Suppressor macrophage treated with lipopolysaccharide for 4 hours (primary cell): ENCODE results near the gene PLAC1.

Experiments
- DNase-seq: peaks from one replicate; pipeline ENCODE4 v3.0.0-alpha.2; 2020

PLAC1 gene

DNA sequence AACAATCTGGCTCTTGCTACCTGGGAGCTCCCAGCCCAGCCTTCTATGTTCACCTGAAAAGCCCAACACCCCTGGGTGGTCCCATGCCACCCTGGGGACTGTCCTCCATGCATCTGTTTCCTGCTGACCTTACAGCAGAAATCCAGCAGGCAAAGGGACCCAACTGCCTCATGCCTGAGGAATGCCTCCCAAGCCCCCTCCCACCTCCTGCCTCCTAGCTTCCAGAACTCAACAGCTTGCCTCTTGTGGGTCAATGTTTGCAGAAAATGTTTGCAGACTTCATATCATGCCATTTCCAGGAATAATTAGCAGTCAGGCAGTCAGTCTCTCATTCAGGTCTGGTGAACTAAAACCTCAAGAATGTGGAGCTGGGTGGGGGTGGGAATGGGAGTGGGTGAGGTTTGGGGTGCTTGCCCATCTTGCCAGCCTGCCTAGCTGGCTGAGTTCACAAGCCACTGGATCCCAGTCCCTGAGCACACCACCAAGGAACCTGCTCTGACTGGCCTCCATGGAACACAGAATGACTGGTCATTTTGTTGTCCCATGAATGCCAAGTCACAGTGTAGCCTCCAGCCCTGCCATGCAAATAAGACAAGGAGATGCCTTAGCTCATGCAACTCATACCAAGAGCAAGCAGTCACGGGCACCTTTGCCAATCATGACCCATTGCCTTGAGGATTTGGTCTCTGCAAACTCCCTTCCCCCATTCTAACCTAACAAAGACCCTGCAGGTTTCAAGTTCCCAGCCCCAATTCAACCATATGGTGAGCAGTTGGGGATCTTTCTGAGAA, 12.1 kb upstream of the PLAC1 start:
- no peak for DNase-seq

DNA sequence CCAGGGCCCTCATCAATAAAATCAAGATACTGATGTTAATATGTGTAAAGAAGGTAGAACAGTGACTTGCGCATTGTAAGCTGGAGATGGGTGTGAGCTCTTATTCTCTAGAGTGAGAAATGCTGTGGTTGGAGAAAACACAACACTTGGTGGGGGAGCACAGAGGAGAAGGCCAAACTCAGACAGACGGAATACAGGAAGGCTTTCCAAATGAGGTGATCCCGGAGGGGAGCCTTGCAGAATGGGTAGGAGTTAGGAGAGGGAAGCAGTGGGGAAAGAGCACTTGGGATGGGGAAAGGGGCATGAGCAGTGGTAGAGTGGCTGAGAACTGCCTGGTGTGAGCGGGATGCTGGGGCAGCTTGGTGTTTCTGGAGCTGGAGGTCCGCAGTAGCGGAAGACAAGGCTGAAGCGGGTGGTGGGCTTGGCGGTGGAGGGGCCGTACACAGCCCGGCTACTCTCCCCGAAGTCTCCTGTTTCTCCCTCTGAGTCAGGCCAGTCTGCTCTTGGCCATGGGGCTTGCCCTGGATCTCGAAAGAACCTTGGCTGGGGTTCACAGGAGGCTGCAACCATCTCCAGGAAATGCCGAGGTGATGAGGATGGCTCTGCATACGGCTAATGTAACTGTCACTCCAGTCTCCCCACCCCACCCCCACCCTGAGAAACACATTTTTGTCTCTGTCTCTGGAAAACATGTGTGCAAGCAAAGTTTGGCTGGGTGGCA, 11.3 kb upstream of the PLAC1 start:
- DNase-seq, result no peak

DNA sequence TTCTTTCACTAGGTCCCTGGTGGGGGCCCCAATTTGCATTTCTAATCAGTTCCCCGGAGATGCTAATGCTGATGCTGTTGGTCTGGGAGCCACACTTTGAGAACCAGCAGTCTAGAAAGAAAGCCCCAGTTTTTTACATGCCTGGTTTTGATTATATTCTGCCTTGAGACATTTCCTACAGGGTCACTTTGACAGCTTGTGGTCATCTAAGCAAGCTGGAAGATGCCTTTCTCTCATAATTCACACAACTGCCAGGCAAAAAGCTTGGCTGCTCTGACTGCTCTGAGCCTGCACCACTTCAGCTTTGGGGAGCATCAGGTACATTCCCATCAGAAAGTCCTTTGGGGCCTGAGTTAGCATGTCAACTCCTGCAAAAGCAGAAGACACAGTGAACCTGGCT, 5.9 kb upstream of the PLAC1 start:
- DNase-seq, result no peak

DNA sequence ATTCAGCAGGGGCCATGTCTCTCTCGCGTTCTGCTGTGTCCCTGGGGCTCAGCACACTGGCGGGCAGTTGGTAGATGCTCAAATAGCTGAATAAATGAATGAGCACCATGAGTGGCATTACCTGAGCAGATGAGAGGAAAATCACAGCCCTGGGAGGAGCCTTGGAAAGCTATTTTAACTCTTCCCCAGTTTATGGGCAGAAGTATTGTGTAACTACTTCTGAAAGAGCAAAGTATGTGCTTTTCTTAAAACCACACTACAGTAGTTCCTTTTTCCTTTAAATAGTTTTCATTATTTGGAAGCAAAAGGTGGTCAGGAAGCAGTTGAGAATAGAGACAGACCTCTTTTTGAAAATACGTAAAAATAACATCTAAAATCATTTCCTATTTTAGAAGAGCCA, 3.0 kb upstream of the PLAC1 start:
- DNase-seq, result peak; percentile 25

DNA sequence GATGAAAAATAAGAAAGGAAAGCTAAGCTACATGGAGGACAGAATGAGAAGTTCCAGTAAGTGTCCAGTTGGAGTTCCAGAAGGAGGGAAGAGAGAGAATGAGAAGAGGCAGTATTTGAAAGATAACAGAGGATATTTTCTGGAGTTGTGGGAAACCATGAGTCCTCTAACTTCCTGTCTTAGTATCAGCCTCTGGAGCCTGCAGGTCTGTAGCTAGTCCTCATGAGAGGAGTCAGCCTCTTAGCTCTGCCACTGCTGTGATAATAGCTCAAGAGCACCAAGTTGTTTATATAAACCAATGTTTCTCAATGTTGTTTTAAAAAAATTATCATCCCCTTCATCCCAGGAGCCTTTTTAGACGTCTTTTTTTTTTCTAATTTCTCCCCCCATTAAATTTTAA, 2.4 kb upstream of the PLAC1 start:
- no peak for DNase-seq

DNA sequence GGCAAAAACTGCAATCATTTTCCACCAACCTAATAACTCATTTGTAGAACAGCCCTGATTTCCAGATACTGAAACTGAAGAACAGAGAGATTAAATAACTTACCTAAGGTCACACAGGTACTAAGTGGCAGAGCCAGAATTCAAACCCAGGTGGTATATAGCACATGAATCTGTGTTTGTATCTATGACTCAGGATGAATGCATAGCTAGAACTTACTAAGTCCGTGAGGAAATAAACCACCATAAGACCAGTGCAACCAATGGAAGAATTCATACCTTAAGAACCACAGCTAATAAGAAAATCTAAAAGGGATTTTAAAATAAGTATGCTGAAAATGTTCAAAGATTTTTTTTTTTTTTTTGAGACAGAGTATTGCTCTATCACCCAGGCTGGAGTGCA, 1.5 kb upstream of the PLAC1 start:
- DNase-seq, result no peak

DNA sequence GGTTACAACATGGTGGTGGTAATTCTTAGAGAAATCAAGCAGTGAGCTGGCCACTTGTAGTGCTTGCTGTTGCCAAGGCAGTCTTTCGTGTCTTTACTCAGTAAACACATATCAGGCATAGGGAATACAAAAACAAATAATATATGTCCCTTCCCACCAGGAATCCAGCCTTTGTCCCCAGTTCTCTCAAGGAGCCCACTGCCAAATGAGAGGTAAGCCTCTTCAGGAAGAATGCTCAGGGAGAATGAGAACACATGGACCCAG, 421 bp upstream of the PLAC1 start:
- no peak for DNase-seq

DNA sequence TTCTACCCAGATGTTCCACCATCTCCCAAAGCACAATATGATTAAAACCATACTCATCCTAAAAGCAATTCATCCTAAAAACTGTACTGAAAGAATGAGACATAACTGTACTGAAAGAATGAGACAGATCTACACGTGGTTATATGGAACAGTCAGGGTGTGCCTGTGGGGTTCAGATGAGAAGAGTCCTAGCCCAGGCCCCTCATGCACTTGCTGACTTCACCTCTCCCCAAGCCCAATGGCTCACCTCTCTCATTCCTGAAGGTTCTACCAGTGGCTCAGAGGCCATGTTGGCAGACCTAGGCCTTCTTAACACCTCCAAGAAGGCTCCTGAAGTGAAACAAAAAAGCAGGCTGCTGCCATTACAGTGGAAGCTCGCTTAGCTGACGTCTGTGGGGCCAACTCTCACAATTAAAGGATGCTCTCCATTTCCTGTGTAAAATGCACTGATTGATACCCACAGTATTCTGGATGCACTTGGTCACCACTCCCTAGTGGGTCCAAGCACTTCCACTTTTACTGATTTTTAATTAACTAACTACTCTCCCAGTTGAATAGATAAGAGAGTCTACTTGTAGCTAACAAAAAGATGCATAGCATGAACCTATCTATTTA, 3.8 kb downstream of the PLAC1 start:
- DNase-seq, result no peak

DNA sequence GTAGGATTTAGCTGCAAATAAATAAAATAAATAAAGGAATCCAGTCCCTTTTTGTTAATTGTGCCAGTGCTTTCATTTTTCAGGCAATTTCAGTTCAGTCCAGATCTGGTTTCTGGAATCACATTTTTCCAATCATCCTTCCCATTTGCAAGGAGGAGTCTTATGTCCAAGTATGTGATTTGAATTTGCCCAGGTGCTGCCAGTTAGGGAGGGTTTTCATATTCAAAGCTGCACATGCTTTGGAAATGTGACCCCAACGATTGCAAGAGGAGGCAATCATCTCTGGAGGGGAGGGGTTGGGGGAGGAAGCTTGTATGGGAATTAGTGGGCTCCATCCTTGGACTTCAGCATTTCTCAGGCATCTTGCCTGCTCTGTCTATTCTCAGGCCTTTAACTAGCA, 4.4 kb downstream of the PLAC1 start:
- no peak for DNase-seq

DNA sequence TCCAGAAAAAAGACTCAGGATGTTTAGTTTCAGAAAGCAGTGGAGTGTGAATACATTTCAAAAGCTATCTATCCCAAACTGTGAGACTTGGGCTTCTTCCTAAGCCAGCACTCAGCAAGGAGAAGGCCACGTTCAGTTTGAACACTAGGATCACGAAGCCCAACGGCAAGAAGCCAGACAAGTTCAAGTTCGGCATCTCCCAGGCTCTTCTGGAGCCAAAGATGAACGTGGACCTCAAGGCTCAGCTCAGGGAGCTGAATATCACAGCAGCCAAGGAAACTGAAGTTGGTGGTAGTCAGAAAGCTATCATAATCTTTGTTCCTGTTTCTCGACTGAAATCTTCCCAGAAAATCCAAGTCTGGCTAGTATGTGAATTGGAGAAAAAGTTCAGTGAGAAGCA, 7.6 kb downstream of the PLAC1 start:
- DNase-seq, result no peak

DNA sequence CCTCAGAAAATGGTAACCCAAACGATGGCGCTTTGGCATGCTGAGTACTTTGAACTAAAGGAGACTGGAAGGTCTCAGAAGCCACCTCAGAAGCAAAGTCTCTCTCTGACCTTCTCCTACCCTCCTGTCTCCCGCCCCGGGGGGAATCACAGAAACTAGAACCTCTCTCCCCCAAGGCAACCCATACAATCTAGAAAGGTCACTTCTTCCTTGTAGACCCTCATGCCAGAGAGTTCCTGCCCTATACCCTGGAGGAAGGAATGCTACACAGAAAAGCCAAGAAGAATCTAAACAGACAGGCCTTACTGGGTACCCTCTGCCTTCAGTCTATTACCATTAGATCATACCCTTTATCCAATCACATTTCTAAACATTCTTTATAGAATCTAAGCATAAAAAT, 8.5 kb downstream of the PLAC1 start:
- no peak for DNase-seq

DNA sequence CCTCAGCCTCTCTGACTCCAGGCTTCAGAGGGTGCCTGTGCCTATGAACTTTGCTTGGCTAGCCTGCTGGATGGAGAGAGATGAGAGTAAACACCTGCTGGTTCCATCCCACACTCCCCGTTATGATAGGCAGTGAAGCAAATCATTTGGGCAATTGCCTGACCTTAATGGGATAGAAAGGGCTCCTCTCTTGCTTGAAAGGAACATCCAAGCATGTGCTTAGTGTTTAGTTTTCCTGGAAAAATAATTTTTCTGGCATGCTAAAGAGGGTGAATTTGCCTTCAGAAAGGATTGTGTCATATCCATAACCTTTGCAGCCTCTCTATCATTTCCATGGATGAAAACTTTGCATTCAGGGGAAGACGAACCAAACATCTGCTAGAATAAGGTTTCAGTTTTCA, 10.8 kb downstream of the PLAC1 start:
- DNase-seq, result no peak

DNA sequence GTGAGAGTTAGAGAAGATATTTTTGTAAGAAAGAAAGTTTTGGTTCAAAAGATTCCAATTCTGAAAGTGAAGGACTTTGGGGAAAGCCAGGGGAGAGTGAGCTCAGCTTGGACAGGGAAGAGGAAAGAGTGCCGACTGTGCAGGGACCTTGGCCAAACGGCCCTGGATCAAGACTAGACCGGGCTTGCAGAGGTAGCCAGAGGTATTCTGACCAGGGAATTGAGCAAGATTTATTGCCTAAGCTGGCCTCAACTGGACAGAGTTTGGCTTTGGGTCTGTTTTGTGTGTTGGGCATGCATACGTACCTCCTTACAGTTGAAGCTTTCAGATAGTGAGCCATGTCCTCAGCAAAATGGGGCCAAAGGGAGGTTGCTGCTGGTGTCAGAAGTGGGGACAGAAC, 11.6 kb downstream of the PLAC1 start:
- no peak for DNase-seq

DNA sequence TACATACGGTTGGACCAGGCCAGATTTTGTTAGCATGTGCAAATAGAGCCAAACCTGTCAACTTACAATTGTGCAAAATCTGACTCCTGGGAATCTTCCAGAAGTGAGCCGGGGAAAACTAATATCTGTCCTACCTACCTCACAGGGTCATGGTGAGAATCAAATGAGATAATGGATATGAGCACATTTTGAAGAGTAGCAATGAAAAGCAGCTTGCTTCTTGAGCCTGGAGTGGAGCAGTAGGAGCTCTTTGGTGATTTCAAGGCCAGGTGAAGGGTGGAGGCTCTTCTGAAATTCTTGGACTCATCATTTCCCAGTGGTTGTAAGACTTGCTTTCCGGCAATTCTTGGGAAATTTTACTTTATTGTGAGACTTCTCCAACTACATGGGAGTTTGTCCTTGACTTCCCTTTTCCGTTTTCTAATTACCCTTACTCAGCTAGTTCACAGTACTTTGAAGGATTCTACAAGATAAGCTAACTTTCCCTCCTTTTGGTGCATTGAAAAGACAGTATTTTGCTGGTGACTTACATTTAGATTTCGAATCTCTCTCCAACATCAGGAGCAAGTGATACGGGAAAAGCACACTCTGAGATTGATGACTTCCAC, 12.2 kb downstream of the PLAC1 start:
- DNase-seq, result peak; percentile 23

DNA sequence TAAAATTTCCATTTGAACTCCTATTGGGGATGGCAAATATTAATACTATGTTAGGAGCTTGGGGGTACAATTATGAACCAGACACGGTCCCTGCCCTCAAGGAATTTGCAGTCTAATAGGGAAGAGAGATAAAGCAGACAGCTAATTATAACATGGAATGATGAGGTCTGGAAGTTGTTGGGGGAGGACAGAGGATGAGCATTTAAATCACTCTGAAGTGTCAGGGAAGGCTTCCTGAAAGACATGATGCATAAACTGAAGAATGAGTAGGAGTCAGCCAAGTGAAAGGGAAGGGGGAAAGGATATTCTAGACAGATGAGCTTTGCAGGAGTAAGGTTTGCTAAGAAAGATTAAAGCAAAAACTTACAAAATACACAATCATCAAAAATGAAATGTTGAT, 15.9 kb downstream of the PLAC1 start:
- no peak for DNase-seq

DNA sequence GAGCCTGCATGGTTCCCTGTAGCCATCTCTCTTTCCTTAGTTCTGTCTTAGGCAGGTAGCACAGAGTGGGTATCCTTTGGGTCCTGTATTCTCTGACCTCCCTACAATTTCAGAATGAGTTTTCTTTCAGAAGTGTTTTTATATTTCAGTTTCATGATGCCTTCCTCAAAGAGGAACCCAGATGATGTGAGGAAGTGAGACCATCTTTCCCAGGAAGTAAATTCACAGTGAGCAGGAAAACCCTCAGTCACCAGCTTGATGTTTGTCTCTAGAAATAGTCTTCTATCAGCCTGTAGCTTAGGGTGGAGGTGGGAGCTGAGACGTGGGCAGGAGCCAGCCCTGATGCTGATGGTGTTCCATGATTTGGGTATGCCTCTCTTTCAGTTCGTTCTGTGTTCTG, 16.9 kb downstream of the PLAC1 start:
- DNase-seq, result peak; percentile 53

DNA sequence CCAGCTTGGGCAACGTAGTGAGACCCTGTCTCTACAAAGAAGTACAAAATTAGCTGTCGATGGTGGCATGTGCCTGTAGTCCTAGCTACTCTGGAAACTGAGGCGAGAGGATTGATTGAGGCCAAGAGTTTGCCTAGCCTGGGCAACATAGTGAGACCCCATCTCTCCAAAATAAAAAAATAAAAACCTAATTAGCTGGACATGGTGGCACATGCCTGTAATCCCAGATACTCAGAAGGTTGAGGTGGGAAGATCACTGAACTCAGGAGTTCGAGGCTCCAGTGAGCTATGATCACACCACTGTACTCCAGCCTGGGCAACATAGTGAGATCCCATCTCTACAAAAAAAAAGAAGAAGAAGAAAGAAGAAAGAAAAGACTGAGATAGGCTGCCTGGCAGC, 17.4 kb downstream of the PLAC1 start:
- no peak for DNase-seq

DNA sequence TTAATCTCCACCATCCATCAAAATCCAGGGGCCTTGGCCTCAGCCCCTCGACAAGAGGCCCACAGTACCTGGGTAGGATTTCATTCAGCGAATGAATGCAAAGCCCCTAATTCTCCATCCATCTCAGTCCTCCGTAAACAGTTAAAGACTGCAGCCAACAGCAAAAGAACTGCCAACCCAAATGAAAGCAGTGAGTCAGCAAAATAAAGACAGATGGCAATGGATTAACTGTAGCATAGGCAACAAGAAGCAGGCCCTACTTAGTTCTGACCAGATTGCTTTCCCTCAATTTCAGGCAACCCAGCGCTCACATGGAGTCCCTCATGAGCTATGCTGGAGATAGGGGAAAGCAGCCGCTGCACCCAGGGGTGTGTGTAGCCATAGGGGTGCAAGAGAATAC, 21.4 kb downstream of the PLAC1 start:
- no peak for DNase-seq

DNA sequence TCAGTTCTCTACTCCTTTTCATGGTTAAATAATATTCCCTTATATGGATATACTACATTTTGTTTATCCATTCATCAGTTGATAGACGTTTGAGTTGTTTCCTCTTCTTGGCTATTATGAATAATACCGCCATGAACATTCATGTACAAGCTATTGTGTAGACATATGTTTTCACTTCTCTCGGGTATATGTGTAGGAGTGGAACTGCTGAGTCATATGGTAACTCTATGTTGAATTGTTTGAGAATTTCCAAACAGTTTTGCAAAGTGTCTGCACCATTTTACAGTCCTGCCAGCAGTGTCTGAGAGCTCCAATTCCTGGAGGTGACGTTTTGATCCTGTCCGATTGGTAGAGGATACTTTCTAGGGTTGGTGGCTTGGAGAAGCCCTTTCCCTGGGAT, 23.6 kb downstream of the PLAC1 start:
- DNase-seq, result peak; percentile 68

DNA sequence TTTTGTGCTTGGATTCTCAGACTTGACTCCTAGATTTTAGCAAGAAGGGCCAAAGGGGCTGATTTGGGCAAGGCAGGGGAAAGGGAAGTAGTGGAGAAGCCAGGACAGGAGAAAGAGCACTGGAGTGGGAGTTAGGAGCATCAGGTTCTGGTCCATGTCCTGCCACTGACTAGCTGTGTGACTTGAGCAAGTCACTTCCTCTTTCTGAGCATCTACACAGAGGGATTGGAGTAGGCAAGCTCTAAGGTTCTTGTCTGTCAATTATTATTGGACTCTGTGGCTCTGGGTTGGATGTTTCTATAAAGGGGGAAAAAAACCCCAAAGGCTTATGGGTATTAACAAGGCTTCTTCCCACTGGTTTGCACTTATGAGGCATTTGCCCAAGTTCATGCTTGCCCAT, 24.4 kb downstream of the PLAC1 start:
- DNase-seq, result peak; percentile 12

DNA sequence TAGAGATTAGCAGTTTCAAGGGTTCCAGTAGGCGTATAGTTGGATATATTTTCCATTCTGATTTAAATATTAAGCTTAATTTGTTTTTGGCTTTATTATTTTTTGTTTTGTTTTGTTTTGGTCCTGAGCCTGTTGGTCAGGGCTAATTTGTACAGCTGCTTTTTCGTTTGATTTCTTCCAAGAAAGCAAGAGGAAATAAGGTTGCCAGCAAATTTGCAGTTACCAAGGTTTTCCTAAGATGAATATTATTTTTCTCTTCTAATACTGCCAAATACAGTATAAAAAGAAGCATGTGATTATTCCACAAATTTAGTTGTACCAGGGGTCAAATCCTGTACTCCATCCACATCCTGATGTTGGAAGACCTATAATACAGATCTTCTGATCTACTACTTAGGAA, 24.9 kb downstream of the PLAC1 start:
- no peak for DNase-seq

DNA sequence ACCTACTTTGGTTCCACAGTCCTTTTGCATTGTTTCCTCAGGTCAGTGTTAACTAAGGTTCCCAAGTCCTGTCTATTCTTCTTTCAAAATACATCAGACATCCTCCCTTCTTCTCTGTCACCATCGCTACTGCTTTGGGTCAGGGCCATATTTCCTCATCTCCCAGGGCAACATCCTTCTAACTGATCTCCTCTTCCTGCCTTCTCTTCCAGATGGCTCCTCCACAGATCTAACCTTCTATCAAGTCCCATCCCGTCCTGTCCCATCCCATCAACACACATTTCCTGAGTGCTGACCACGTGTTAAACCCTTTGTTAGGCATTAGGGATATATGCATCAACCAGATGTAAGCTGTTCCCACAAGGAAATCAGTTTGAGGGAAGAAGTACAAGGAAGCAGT, 25.9 kb downstream of the PLAC1 start:
- DNase-seq, result no peak

DNA sequence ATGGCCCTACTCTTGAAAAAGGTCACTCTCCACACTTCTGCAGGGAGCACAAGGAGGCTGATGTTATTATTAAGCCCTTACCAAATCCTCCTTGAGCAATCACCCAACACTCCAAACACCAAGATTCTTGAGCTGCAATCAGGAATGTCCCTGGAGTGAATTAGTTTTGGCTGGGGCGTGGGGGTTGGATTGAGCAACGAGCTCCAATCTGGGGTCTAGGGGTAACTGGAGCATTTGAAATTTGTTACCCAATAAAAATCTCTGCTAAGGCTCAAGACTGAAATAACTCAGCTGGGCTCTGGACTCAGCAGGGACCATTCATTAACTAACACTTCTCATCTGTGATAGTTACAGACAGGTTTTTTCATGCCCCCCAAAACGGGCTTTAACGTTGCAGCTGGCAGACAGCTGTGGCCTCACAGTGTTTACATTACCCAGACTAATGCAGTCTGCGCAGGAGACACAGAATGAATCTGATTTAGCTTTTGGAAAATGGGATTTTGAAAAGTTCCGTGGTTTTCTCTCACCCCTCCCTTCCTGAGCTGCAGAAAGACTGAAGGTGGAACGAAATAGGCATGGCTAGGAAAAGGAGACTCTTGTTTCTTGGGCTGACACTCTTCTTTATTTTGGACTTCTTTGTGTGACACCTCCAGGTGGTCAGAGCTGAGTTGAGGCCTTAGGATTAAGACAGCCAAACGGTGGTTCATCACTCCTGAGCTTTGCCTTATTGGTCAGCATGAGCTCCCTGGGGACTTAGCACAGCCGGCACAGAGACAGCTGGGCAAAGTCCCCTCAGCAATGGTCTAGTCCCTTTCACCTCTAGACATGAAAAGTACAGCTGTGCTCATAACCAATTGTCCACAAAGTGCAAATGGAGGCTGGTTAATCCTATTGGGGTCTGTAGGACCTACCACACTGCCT, 26.6 kb downstream of the PLAC1 start:
- no peak for DNase-seq
